ENCODE measurements around the gene LSM5.

LSM5 gene

DNA sequence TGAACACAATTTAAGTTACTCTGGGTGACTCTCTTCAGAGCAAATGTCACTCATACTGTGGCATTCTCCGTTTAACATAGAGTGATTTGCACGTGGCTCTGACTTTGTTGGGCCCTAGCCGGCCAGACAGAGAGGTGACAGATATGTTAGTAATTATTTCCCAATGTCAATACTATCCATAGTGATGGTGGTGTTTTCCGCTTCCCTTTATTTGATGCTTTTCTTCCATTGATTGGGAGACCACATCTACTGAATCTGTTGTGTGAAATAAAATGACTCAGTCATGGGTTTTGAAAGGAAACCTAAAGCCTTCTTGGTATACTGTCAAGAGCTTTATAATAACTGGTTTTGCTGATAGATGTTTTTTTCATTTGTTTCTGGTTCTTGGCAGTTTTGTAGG is 12.5 kb upstream of the LSM5 start:
- TF ChIP-seq, protein P1, sequence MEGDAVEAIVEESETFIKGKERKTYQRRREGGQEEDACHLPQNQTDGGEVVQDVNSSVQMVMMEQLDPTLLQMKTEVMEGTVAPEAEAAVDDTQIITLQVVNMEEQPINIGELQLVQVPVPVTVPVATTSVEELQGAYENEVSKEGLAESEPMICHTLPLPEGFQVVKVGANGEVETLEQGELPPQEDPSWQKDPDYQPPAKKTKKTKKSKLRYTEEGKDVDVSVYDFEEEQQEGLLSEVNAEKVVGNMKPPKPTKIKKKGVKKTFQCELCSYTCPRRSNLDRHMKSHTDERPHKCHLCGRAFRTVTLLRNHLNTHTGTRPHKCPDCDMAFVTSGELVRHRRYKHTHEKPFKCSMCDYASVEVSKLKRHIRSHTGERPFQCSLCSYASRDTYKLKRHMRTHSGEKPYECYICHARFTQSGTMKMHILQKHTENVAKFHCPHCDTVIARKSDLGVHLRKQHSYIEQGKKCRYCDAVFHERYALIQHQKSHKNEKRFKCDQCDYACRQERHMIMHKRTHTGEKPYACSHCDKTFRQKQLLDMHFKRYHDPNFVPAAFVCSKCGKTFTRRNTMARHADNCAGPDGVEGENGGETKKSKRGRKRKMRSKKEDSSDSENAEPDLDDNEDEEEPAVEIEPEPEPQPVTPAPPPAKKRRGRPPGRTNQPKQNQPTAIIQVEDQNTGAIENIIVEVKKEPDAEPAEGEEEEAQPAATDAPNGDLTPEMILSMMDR (IDR thresholded peaks at IDR 0.05): no peak

DNA sequence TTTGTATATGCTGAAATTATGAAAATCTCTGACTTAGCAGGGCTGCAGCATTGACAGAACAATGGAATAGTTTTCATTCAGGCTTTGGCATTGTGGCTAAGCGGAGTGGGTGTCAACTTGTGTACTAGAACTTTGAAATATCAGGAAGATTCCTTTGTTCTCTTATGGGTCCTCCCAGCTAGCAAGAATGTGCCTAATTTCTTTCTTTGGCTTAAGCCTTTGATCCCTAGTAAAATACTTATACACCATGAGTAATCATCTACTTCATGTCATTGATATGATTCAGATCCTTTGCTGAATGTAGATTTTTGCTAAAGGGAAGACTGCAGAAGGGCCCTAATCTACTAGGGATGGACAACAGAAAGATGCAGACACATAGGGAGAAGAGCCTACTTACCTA is 11.3 kb upstream of the LSM5 start:
- TF ChIP-seq, protein P1 (IDR thresholded peaks at IDR 0.05): no peak

DNA sequence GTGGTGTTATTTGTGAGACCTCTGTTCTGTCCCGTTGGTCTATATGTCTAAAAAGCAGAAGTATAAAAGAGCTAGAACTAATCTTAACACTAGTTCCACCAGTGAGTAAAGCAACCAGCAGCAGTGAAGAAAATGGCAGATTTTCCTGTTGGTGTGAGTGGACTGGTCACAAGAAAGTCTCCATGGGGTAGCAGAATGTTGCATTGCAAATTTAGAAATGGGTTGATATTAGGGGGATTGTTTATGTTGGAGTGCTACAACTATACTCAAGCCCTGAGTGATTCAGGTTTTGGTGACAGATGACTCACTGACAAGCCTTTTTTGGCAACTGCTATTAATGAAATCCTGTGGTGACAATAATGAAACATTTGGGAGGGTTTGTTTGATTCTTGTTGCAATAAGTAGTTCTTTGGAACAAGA is 10.8 kb upstream of the LSM5 start:
- TF ChIP-seq, protein P1 (IDR thresholded peaks at IDR 0.05): no peak

DNA sequence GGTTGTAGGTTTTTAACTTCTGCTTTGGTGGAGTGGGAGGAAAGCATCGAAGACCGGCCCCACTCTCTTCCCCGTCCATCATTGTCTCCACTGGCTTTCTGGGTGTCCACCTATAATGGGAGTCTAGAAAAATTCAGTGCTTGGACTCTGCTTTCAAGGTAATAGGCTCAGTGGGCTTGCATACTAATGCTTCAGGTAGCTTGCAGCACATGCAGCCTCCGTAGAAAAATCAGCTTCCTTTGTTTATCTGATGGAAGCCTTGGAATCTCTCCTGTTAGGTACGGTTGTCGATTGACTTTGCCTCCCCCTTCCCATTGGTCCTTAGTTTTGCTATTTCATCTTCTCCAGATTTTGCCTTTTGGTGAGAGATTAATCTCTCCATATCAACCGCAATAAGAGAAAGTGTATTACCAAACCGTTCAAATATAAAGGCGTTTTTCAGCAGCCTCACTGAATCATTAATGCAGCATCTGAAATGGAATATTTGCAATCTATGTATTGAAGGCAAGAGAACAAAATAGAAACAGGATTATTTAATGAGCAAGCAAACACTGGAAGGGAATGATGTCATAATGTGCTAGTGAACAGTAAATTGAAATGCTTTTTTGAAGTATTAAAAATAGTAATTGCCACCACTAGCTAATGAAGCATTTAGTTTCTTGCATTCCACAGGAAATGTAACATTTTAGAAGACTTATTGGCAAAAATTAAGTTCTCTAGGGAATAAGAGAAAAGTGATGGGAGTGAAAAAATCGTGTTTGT is 6.1 kb upstream of the LSM5 start:
- TF ChIP-seq, protein P1 (IDR thresholded peaks at IDR 0.05): no peak

DNA sequence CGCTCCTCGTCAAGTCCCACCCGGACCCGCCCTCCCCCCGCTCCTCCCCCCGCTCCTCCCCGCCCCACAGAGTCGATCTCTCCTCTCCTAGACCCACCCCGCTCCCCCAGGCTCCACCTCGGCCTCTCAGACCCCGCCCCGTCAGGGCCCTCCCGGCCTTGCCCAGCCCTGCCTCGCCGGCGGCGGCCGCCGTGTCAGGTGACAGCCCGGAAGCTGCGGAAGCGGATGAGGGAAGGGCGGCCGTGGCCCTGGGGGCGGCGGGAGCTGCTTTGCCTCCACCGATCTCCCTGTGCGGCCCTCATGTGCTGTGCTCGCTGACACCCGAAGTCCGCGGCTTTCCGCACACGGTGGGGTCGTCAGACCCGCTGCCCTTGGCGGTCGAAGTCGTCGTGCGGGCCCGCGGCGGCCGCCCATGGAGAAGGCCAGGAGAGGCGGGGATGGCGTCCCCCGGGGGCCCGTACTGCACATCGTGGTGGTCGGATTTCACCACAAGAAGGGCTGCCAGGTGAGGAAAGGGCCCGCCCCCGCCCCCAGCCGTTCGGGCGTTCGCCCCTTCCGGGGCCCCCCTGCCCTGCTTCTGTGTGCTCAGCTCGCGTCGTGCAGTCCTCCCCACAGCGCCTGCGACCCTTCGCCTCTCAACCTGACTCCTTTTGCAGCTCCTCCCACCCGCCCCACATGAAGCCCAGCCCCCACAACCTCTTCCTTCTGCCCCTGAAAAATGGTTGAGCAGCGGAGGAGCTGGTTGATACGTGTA is 5.3 kb upstream of the LSM5 start, which contains the start of gene AVL9:
TSS of gene AVL9 (plus strand) at position 192 of the 754 bp plus-strand sequence. CDS start at position 413, 221 bp downstream.
- TF ChIP-seq, protein P1 (IDR thresholded peaks at IDR 0.05): no peak

DNA sequence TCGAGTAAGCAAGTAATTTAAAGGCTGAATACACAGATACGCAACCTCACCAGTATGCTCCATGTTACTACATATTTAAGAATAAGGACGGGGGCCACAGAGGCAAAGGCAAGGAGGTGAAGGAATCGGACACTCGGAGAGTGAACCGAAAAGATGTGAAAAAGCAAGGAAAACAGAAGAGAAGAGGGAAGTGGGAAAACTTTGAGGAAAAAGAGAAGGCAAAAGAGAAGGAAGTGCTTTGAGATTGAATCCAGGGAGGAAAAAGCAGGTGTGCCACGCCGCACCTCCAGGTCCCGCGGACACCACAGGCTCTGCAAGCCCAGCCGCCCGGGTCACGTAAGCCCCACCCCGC is 4.7 kb upstream of the LSM5 start:
- TF ChIP-seq, protein P1 (IDR thresholded peaks at IDR 0.05): no peak

DNA sequence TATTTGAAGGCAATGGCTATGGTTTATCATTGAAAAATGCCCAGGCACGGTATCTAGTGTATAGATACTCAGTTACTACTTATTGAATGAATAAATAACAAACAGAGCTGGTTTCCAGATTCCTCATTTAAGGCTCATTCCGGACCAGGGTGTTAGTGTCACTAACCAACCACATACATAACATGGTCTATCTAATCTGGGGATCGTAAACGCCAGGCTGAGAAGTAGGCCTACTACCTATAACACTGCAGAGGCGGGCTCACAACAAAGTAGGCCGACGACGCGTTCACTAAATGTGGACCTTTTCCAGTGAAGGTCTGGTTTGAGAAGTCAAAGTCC is 423 bp downstream of the LSM5 start:
- TF ChIP-seq, protein P1 (IDR thresholded peaks at IDR 0.05): no peak

Data from LNCAP (cell line).